Liver (tissue), 9 donors: Measurements from ENCODE around the gene ARHGAP33. TPM values are rescaled to one million over a fixed set of nuclear protein-coding genes. Genes with fewer than 3 reads are reported as not detected.

Experiments
- DNase-seq: peaks from one replicate; pipeline ENCODE4 v3.0.0-alpha.2; 2017; ENCODE audit warnings: low spot score
- H3K27ac ChIP-seq, 2 donors: one replicate each; pipeline ENCODE4 v1.7.0; 2013; ENCODE audit warnings: inconsistent platforms in 2 of 2, low read length in 2 of 2, control low read depth in 1 of 2, low read depth in 1 of 2, mild to moderate bottlenecking in 1 of 2
- H3K27me3 ChIP-seq, 4 donors: one replicate each; pipeline versions ENCODE4 v1.6.1 to v1.7.0; 2013; ENCODE audit warnings: low read length in 3 of 4, inconsistent platforms in 1 of 4, mild to moderate bottlenecking in 1 of 4, moderate library complexity in 1 of 4; ENCODE audit not compliant: control insufficient read depth in 4 of 4, insufficient read depth in 4 of 4
- H3K36me3 ChIP-seq, 4 donors: one replicate each; pipeline versions ENCODE4 v1.6.1 to v1.7.0; 2013; ENCODE audit warnings: low read length in 3 of 4, mild to moderate bottlenecking in 3 of 4, low read depth in 1 of 4, moderate library complexity in 1 of 4; ENCODE audit not compliant: control insufficient read depth in 4 of 4, insufficient read depth in 3 of 4
- H3K4me1 ChIP-seq, 4 donors: one replicate each; pipeline versions ENCODE4 v1.6.1 to v1.7.0; 2013; ENCODE audit warnings: low read length in 3 of 4, mild to moderate bottlenecking in 3 of 4, moderate library complexity in 1 of 4; ENCODE audit not compliant: control insufficient read depth in 4 of 4, insufficient read depth in 4 of 4
- H3K4me3 ChIP-seq, 3 donors: one replicate each; pipeline versions ENCODE4 v1.6.1 to v1.7.0; 2013; ENCODE audit warnings: low read length in 3 of 3, control low read depth in 1 of 3, low read depth in 1 of 3, mild to moderate bottlenecking in 1 of 3
- H3K9ac ChIP-seq, 2 donors: one replicate each; pipeline ENCODE4 v1.7.0; 2013; ENCODE audit warnings: low read length in 2 of 2, mild to moderate bottlenecking in 2 of 2, moderate library complexity in 2 of 2, control low read depth in 1 of 2, low read depth in 1 of 2
- H3K9me3 ChIP-seq, 4 donors: one replicate each; pipeline versions ENCODE4 v1.6.1 to v1.7.0; 2013; ENCODE audit warnings: low read length in 3 of 4; ENCODE audit not compliant: control insufficient read depth in 4 of 4
- CTCF ChIP-seq: fragments of 150-350 bp; IDR thresholded peaks from 2 replicates; pipeline ENCODE4 v1.5.1; 2017; ENCODE audit warnings: improper control_type of control experiment, low read depth, low read length; ENCODE audit not compliant: missing input control
- GABPA ChIP-seq, 2 donors: IDR thresholded peaks in 1 of 2; conservative IDR thresholded peaks in 1 of 2; 2 replicates each; pipeline ENCODE4 v1.6.1; 2016; ENCODE audit warnings: antibody characterized with exemption in 2 of 2, mild to moderate bottlenecking in 1 of 2, moderate library complexity in 1 of 2
- HNF4A ChIP-seq, 2 donors: conservative IDR thresholded peaks; 2 replicates each; pipeline ENCODE4 v1.6.1; 2016; ENCODE audit warnings: antibody characterized with exemption in 2 of 2, mild to moderate bottlenecking in 2 of 2
- HNF4G ChIP-seq: IDR thresholded peaks from 2 replicates; pipeline ENCODE4 v1.6.1; 2016; ENCODE audit warnings: antibody characterized with exemption
- MAX ChIP-seq: IDR thresholded peaks from 2 replicates; pipeline ENCODE4 v1.6.1; 2016; ENCODE audit warnings: antibody characterized with exemption
- RAD21 ChIP-seq, 2 donors: IDR thresholded peaks; 2 replicates each; pipeline ENCODE4 v1.6.1; 2016; ENCODE audit warnings: antibody characterized with exemption in 2 of 2, mild to moderate bottlenecking in 2 of 2
- REST ChIP-seq: IDR thresholded peaks from 2 replicates; pipeline ENCODE4 v1.6.1; 2016; ENCODE audit warnings: antibody characterized with exemption, mild to moderate bottlenecking
- RXRA ChIP-seq, 2 donors: IDR thresholded peaks; 2 replicates each; pipeline ENCODE4 v1.6.1; 2017 to 2018; ENCODE audit warnings: antibody characterized with exemption in 2 of 2, mild to moderate bottlenecking in 1 of 2
- SP1 ChIP-seq: IDR thresholded peaks from 2 replicates; pipeline ENCODE4 v1.6.1; 2018; ENCODE audit warnings: antibody characterized with exemption, mild to moderate bottlenecking
- YY1 ChIP-seq: IDR thresholded peaks from 2 replicates; pipeline ENCODE4 v1.6.1; 2016; ENCODE audit warnings: antibody characterized with exemption, mild to moderate bottlenecking
- WGBS: extraction: QIAGEN DNeasy Blood & Tissue Kit; methylation state at CpG from one replicate; pipeline ENCODE4 v1.1.7; 2013; 5-methylcytosine and 5-hydroxymethylcytosine counted together
- polyA plus RNA-seq, 2 donors: library from polyadenylated mRNA; stranded (reverse) in 1 of 2; unstranded in 1 of 2; fragments of 200-250 nt in 1 of 2; fragments of >200 nt in 1 of 2; fragmentation: Nextera tagmentation in 1 of 2; extraction: Ambion mirVana in 1 of 2; gene quantifications; one replicate each; pipeline versions ENCODE4 v1.2.1 to v1.2.3, GENCODE V29; 2013 to 2015
- total RNA-seq, 2 donors: library from RNA; depleted of rRNA; stranded (reverse); fragments of >200 nt; gene quantifications; one replicate each; pipeline ENCODE4 v1.2.3, GENCODE V29; 2014
- donor health status: healthy.
- donor health status: healthy.
- donor health status: healthy.
- donor health status: healthy.
- donor health status: healthy.

Gene ARHGAP33
- total and polyA plus RNA-seq, 4 donors = 0.85 to 10.1 (median 1.8) TPM

GRCh38 chr19:35813043-35813890 lies 37.9 kb downstream of the ARHGAP33 start:
- TF ChIP-seq HNF4A (conservative IDR thresholded peaks at IDR 0.05) (peak in 1 of 2 donors; percentile 51), RAD21 (IDR thresholded peaks at IDR 0.05) (peak in 1 of 2 donors; percentile 3), GABPA (IDR thresholded peaks at IDR 0.05 in 1 of 2, conservative IDR thresholded peaks at IDR 0.05 in 1 of 2) (peak in 1 of 2 donors; percentile 0), SP1 (peak; percentile 18), RXRA (IDR thresholded peaks at IDR 0.05) (peak in 1 of 2 donors; percentile 7), YY1 (no peak), CTCF (no peak), HNF4G (peak; percentile 4)
- H3K9ac ChIP-seq = no peak overlapping the region
- no peak for DNase-seq

GRCh38 chr19:35816262-35816661 lies 40.9 kb downstream of the ARHGAP33 start:
- Histone ChIP-seq H3K4me3 (no peak overlapping the region), H3K9ac (no peak overlapping the region), H3K27ac (no peak overlapping the region), H3K27me3 (no peaks in the 10 kb centered on the region), H3K9me3 (no peaks in the 10 kb centered on the region), H3K4me1 (peaks cover 0 to 26% (median 19%) of the 10 kb centered on the region in 4 donors), H3K36me3 (no peaks in the 10 kb centered on the region)
- TF ChIP-seq REST = no peak
- TF ChIP-seq SP1 = no peak
- TF ChIP-seq MAX = no peak
- TF ChIP-seq HNF4A (conservative IDR thresholded peaks at IDR 0.05) = no peak
- TF ChIP-seq GABPA (IDR thresholded peaks at IDR 0.05 in 1 of 2, conservative IDR thresholded peaks at IDR 0.05 in 1 of 2) = no peak
- WGBS = 56% methylated on average over 6 of the region's 6 CpGs
- no peak for DNase-seq

More at GRCh38 chr19:35813043-35813890, 37.9 kb downstream of the ARHGAP33 start:
- Histone ChIP-seq H3K4me3 (peak overlapping the region in 2 of 3 donors; percentile 66 to 95), H3K4me1 (peaks cover 0 to 27% (median 18%) of the 10 kb centered on the region in 4 donors), H3K27me3 (no peaks in the 10 kb centered on the region), H3K36me3 (peaks cover 0 to under 1% (median 0%) of the 10 kb centered on the region in 4 donors), H3K27ac (peak overlapping the region; percentile 75 to 78), H3K9me3 (no peaks in the 10 kb centered on the region)
- 41% methylated on average over 11 of the region's 11 CpGs for WGBS
